Measurements from ENCODE around the gene NR1H2.

- no peak for TF ChIP-seq YY1 (IDR thresholded peaks at IDR 0.05; ENCODE audit: insufficient read depth, insufficient read length)
- TF ChIP-seq ZNF274 (IDR thresholded peaks at IDR 0.05; ENCODE audit: low read depth, low read length): no peak
- TF ChIP-seq SUZ12 (IDR thresholded peaks at IDR 0.05; ENCODE audit: extremely low read depth, insufficient read depth, insufficient read length): no peak
These were observed 14.8 kb upstream of the NR1H2 start for GRCh38 chr19:50361290-50362029.

Measured in NT2/D1 (cell line).